SK-N-SH (cell line): ENCODE measurements around the gene GLRA1. TPM values are rescaled to one million over a fixed set of nuclear protein-coding genes. Genes with fewer than 3 reads are reported as not detected.

Experiments
- CTCF ChIA-PET: fragments of 300-600, 350-600 bp; formaldehyde crosslinking; extraction: SDS; loops from one replicate; lab custom pipeline; 2021; lab: Yijun Ruan, JAX
- POLR2A ChIA-PET: fragments of 350-600 bp; sonication (Branson Sonifier 250); formaldehyde crosslinking; extraction: SDS; loops from one replicate; lab custom pipeline; 2020; ENCODE audit warnings: antibody characterized with exemption, inconsistent platforms; lab: Yijun Ruan, JAX
- DNase-seq: peaks from one replicate; pipeline ENCODE4 v3.0.0; 2012
- H2AFZ ChIP-seq: fragments of 200-600 bp; sonication (generic); 2 replicates; pipeline ENCODE4 v1.8.1; 2016; ENCODE audit warnings: antibody characterized with exemption, mild to moderate bottlenecking, low read depth
- H3F3A ChIP-seq: fragments of 200-600 bp; sonication (generic); replicated peaks from 2 replicates; pipeline ENCODE3; 2016; ENCODE audit warnings: antibody characterized with exemption, mild to moderate bottlenecking; ENCODE audit not compliant: insufficient read depth
- H3K27ac ChIP-seq, 2 experiments: fragments of 200-500 bp in 1 of 2; fragments of 200-600 bp in 1 of 2; sonication (Bioruptor generic) in 1 of 2; sonication (generic), shearing (Covaris generic) in 1 of 2; 2 replicates each; pipeline versions ENCODE4 v1.5.1 to v1.6.1; 2014 to 2016; ENCODE audit warnings: low read depth in 2 of 2, inconsistent platforms in 1 of 2, low read length in 1 of 2, mild to moderate bottlenecking in 1 of 2, mixed read lengths in 1 of 2
- H3K27me3 ChIP-seq: fragments of 200-600 bp; sonication (generic), shearing (Covaris generic); 2 replicates; pipeline ENCODE4 v1.6.1; 2016; ENCODE audit warnings: mixed run types; ENCODE audit not compliant: insufficient read depth
- H3K36me3 ChIP-seq, 2 experiments: fragments of 200-500 bp in 1 of 2; fragments of 200-600 bp in 1 of 2; sonication (Bioruptor generic) in 1 of 2; sonication (generic) in 1 of 2; replicated peaks in 1 of 2; 2 replicates each; pipeline versions ENCODE3 to v1.5.1; 2014 to 2016; ENCODE audit warnings: low read length in 1 of 2, mild to moderate bottlenecking in 1 of 2; ENCODE audit not compliant: insufficient read depth in 2 of 2, control insufficient read depth in 1 of 2
- H3K4me1 ChIP-seq, 2 experiments: fragments of 200-500 bp in 1 of 2; fragments of 200-600 bp in 1 of 2; sonication (Bioruptor generic) in 1 of 2; sonication (generic), shearing (Covaris generic) in 1 of 2; 2 replicates each; pipeline versions ENCODE4 v1.5.1 to v1.6.1; 2014 to 2016; ENCODE audit warnings: low read depth in 1 of 2, low read length in 1 of 2, mixed run types in 1 of 2; ENCODE audit not compliant: insufficient read depth in 2 of 2, control insufficient read depth in 1 of 2
- H3K4me2 ChIP-seq: fragments of 200-600 bp; sonication (generic), shearing (Covaris generic); 2 replicates; pipeline ENCODE4 v1.6.1; 2017; ENCODE audit warnings: mixed run types
- H3K4me3 ChIP-seq, 2 experiments: fragments of 200-500 bp in 1 of 2; fragments of 200-600 bp in 1 of 2; sonication (Bioruptor generic) in 1 of 2; sonication (generic), shearing (Covaris generic) in 1 of 2; 2 replicates each; pipeline versions ENCODE4 v1.5.1 to v1.8.1; 2014 to 2016; ENCODE audit warnings: low read depth in 2 of 2, inconsistent platforms in 1 of 2, low read length in 1 of 2, mild to moderate bottlenecking in 1 of 2, mixed read lengths in 1 of 2, moderate library complexity in 1 of 2
- H3K79me2 ChIP-seq: fragments of 200-600 bp; sonication (generic); 2 replicates; pipeline ENCODE4 v1.8.1; 2017; ENCODE audit warnings: mild to moderate bottlenecking; ENCODE audit not compliant: insufficient read depth
- H3K9ac ChIP-seq: fragments of 200-600 bp; sonication (generic); 2 replicates; pipeline ENCODE4 v1.6.1; 2017; ENCODE audit warnings: mixed run types
- H3K9me2 ChIP-seq: fragments of 200-600 bp; sonication (generic); 2 replicates; pipeline ENCODE4 v1.6.1; 2017; ENCODE audit warnings: mixed run types
- H3K9me3 ChIP-seq: fragments of 200-600 bp; sonication (generic); 2 replicates; pipeline ENCODE4 v1.6.1; 2017; ENCODE audit warnings: mixed run types, mild to moderate bottlenecking, moderate library complexity
- H4K20me1 ChIP-seq: fragments of 200-600 bp; sonication (generic); 2 replicates; pipeline ENCODE4 v1.6.1; 2017; ENCODE audit warnings: mild to moderate bottlenecking, mixed run types; ENCODE audit not compliant: insufficient read depth
- ELF1 ChIP-seq: IDR thresholded peaks from 2 replicates; pipeline ENCODE4 v1.4.0; 2012
- EZH2phosphoT487 ChIP-seq: fragments of 200-600 bp; sonication (generic); IDR thresholded peaks from 2 replicates; pipeline ENCODE4 v1.6.1; 2017; ENCODE audit warnings: low read depth, mixed run types, mild to moderate bottlenecking, antibody characterized with exemption, moderate library complexity, borderline replicate concordance
- FOSL2 ChIP-seq: IDR thresholded peaks from 2 replicates; pipeline ENCODE4 v1.4.0; 2012; ENCODE audit warnings: low read depth, mild to moderate bottlenecking, moderate library complexity, borderline replicate concordance
- FOXJ3 ChIP-seq: sonication (generic); formaldehyde crosslinking; IDR thresholded peaks from 2 replicates; pipeline ENCODE4 v1.5.1; 2020; ENCODE audit warnings: mild to moderate bottlenecking, missing genetic modification reagents
- FOXM1 ChIP-seq: IDR thresholded peaks from 2 replicates; pipeline ENCODE4 v1.4.0; 2012; ENCODE audit warnings: low read depth, mild to moderate bottlenecking
- GABPA ChIP-seq: IDR thresholded peaks from 2 replicates; pipeline ENCODE4 v1.4.0; 2012; ENCODE audit warnings: low read depth, mild to moderate bottlenecking
- IRF3 ChIP-seq: fragments of 150-350 bp; IDR thresholded peaks from 2 replicates; pipeline ENCODE4 v1.6.1; 2016; ENCODE audit warnings: mild to moderate bottlenecking, low read depth, low read length
- JUND ChIP-seq: IDR thresholded peaks from 2 replicates; pipeline ENCODE4 v1.4.0; 2012
- NFIC ChIP-seq: IDR thresholded peaks from 2 replicates; pipeline ENCODE4 v1.4.0; 2012; ENCODE audit warnings: borderline replicate concordance
- NRF1 ChIP-seq: IDR thresholded peaks from 2 replicates; pipeline ENCODE4 v1.6.1; 2012; ENCODE audit warnings: low read depth, mild to moderate bottlenecking, low read length
- PBX3 ChIP-seq: IDR thresholded peaks from 2 replicates; pipeline ENCODE4; 2012
- POLR2AphosphoS5 ChIP-seq: IDR thresholded peaks from 2 replicates; pipeline ENCODE4 v1.6.1; 2012; ENCODE audit warnings: low read depth, low read length
- RAD21 ChIP-seq: IDR thresholded peaks from 2 replicates; pipeline ENCODE4 v1.6.1; 2012; ENCODE audit warnings: mild to moderate bottlenecking, low read length
- REST ChIP-seq: IDR thresholded peaks from 2 replicates; pipeline ENCODE4 v1.6.1; 2012; ENCODE audit warnings: mild to moderate bottlenecking, low read depth, low read length, moderate library complexity
- RXRA ChIP-seq: IDR thresholded peaks from 2 replicates; pipeline ENCODE4 v1.4.0; 2012; ENCODE audit warnings: low read depth, mild to moderate bottlenecking, borderline replicate concordance
- TAF1 ChIP-seq: IDR thresholded peaks from 2 replicates; pipeline ENCODE4 v1.6.1; 2012; ENCODE audit warnings: low read depth, mild to moderate bottlenecking, low read length, moderate library complexity, borderline replicate concordance
- TCF12 ChIP-seq: IDR thresholded peaks from 2 replicates; pipeline ENCODE4 v1.4.0; 2012
- TEAD4 ChIP-seq: IDR thresholded peaks from 2 replicates; pipeline ENCODE4 v1.4.0; 2012; ENCODE audit warnings: mild to moderate bottlenecking, borderline replicate concordance; ENCODE audit not compliant: insufficient read depth
- USF1 ChIP-seq: IDR thresholded peaks from 2 replicates; pipeline ENCODE4 v1.4.0; 2012; ENCODE audit warnings: low read depth, borderline replicate concordance
- WGBS: methylation state at CpG from one replicate; pipeline ENCODE4 v1.1.6; 2017; ENCODE audit warnings: low lambda C conversion rate; 5-methylcytosine and 5-hydroxymethylcytosine counted together
- polyA plus RNA-seq, 3 experiments: library from polyadenylated mRNA; depleted of rRNA; stranded (reverse); fragments of >200 nt; gene quantifications; 2 replicates each; pipeline ENCODE4 v1.2.3, GENCODE V29; 2012
- TF ChIP-seq, protein P1 (sequence below): fragments of 150-350 bp; IDR thresholded peaks from 2 replicates; pipeline ENCODE4 v1.6.1; 2017; ENCODE audit warnings: antibody characterized with exemption, low read length, low read depth, borderline replicate concordance

GLRA1 gene
- polyA plus RNA-seq, 1 of the 3 experiments (the other 2 are of a cell fraction), result not detected

- Histone ChIP-seq H3K9ac (no peak overlapping the region), H3F3A (peaks cover 29% of the 10 kb centered on the region), H3K36me3 (peaks cover 70 to 90% of the 10 kb centered on the region in 2 experiments), H3K4me3 (no peak overlapping the region), H3K9me3 (no peaks in the 10 kb centered on the region), H3K79me2 (peaks cover 95% of the 10 kb centered on the region), H2AFZ (no peak overlapping the region), H4K20me1 (peaks cover 56% of the 10 kb centered on the region), H3K4me2 (no peak overlapping the region), H3K27ac (no peak overlapping the region), H3K4me1 (peaks cover 0 to 6% of the 10 kb centered on the region in 2 experiments; a peak in 1 of 4 replicates), H3K9me2 (no peaks in the 10 kb centered on the region), H3K27me3 (no peaks in the 10 kb centered on the region)
- no peak for DNase-seq
- POLR2A ChIA-PET, result no interaction called here
- WGBS, result 95% methylated on average over 1 of the region's 1 CpG
- TF ChIP-seq TCF12 (no peak), NRF1 (no peak), EZH2phosphoT487 (no peak), NFIC (no peak), FOXM1 (no peak), USF1 (no peak)
- CTCF ChIA-PET, result no interaction called here
Observed at GRCh38 chr5:151795426-151795825, 129.2 kb downstream of the GLRA1 start.

- Histone ChIP-seq H3K4me2 (no peak overlapping the region), H3K4me1 (no peaks in the 10 kb centered on the region), H3K9me3 (no peaks in the 10 kb centered on the region), H3K36me3 (peaks cover 67 to 89% of the 10 kb centered on the region in 2 experiments), H3K4me3 (no peak overlapping the region), H3K9ac (no peak overlapping the region), H3K27ac (no peak overlapping the region), H3K79me2 (peaks cover 98% of the 10 kb centered on the region), H4K20me1 (peaks cover 60% of the 10 kb centered on the region), H3F3A (peaks cover 24% of the 10 kb centered on the region), H3K9me2 (no peaks in the 10 kb centered on the region), H2AFZ (no peak overlapping the region), H3K27me3 (no peaks in the 10 kb centered on the region)
- DNase-seq, result no peak
- POLR2A ChIA-PET, result no interaction called here
- TF ChIP-seq FOXM1 (no peak), FOXJ3 (CRISPR knock-in tag) (no peak), IRF3 (no peak), USF1 (no peak), NRF1 (no peak), NFIC (no peak), REST (no peak), GABPA (no peak), RAD21 (no peak), TEAD4 (no peak), ELF1 (no peak), JUND (no peak), RXRA (no peak), FOSL2 (no peak), TAF1 (no peak), PBX3 (no peak), POLR2AphosphoS5 (no peak)
- TF ChIP-seq, protein P1, sequence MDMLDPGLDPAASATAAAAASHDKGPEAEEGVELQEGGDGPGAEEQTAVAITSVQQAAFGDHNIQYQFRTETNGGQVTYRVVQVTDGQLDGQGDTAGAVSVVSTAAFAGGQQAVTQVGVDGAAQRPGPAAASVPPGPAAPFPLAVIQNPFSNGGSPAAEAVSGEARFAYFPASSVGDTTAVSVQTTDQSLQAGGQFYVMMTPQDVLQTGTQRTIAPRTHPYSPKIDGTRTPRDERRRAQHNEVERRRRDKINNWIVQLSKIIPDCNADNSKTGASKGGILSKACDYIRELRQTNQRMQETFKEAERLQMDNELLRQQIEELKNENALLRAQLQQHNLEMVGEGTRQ, result no peak
- CTCF ChIA-PET, result no interaction called here
- WGBS, result 96% methylated on average over 3 of the region's 3 CpGs
Observed at GRCh38 chr5:151793358-151793757, 131.3 kb downstream of the GLRA1 start.
